Osteoblast (primary cell): ENCODE measurements around the gene ADARB1. TPM values are rescaled to one million over a fixed set of nuclear protein-coding genes. Genes with fewer than 3 reads are reported as not detected.
A peak's percentile ranks its signal among the peaks of the same experiment; 100 is the strongest.

Experiments used
- DNase-seq: peaks from one replicate; pipeline ENCODE4 v3.0.0; 2011; ENCODE audit warnings: low spot score, mixed read lengths; ENCODE audit not compliant: insufficient read length; ENCODE audit errors: missing footprints
- H2AFZ ChIP-seq: 2 replicates; pipeline ENCODE4 v1.6.0; 2011; ENCODE audit warnings: mild to moderate bottlenecking, low read length
- H3K27ac ChIP-seq: 2 replicates; pipeline ENCODE4 v1.5.1; 2011; ENCODE audit warnings: mild to moderate bottlenecking, low read depth, low read length, moderate library complexity
- H3K27me3 ChIP-seq: 2 replicates; pipeline ENCODE4 v1.6.0; 2012; ENCODE audit warnings: mild to moderate bottlenecking, control low read depth, inconsistent platforms, low read length, moderate library complexity; ENCODE audit not compliant: insufficient read depth
- H3K36me3 ChIP-seq: 2 replicates; pipeline ENCODE4 v1.5.1; 2011; ENCODE audit warnings: mild to moderate bottlenecking, low read length, control low read depth, moderate library complexity; ENCODE audit not compliant: insufficient read depth
- H3K4me1 ChIP-seq: 2 replicates; pipeline ENCODE4 v1.5.1; 2011; ENCODE audit warnings: mild to moderate bottlenecking, low read length, control low read depth, moderate library complexity; ENCODE audit not compliant: insufficient read depth
- H3K4me2 ChIP-seq: 2 replicates; pipeline ENCODE4 v1.6.0; 2011; ENCODE audit warnings: mild to moderate bottlenecking, low read length; ENCODE audit not compliant: insufficient read depth
- H3K4me3 ChIP-seq: fragments of 200-600 bp; sonication (generic); 3 replicates; pipeline ENCODE4 v1.5.1; 2012; ENCODE audit warnings: mild to moderate bottlenecking, low read length, inconsistent platforms; ENCODE audit not compliant: insufficient read depth
- H3K79me2 ChIP-seq: 2 replicates; pipeline ENCODE4 v1.6.0; 2012; ENCODE audit warnings: mild to moderate bottlenecking, low read length, control low read depth, inconsistent platforms; ENCODE audit not compliant: insufficient read depth
- H3K9me3 ChIP-seq: 2 replicates; pipeline ENCODE4 v1.5.1; 2011; ENCODE audit warnings: low read depth, low read length, control low read depth
- H4K20me1 ChIP-seq: 2 replicates; pipeline ENCODE4 v1.6.0; 2012; ENCODE audit warnings: mild to moderate bottlenecking, low read length, control low read depth; ENCODE audit not compliant: insufficient read depth
- CTCF ChIP-seq: IDR thresholded peaks from 2 replicates; pipeline ENCODE4 v1.5.1; 2011; ENCODE audit warnings: mild to moderate bottlenecking, low read depth, low read length, moderate library complexity; ENCODE audit errors: extremely low read depth
- total RNA-seq: library from RNA; depleted of rRNA; stranded (reverse); fragments of >200 nt; gene quantifications from 2 replicates; pipeline ENCODE4 v1.2.3, GENCODE V29; 2012

ADARB1 gene
- total RNA-seq, 1 donor: 19.5 TPM

- no peaks in the 10 kb centered on the region for H4K20me1 ChIP-seq
- H3K79me2 ChIP-seq: no peaks in the 10 kb centered on the region
- peaks cover 3% of the 10 kb centered on the region for H3K27me3 ChIP-seq
- no peak for TF ChIP-seq CTCF
- H3K4me1 ChIP-seq: peaks cover 15% of the 10 kb centered on the region
- no peak overlapping the region for H2AFZ ChIP-seq
- H3K27ac ChIP-seq: no peak overlapping the region
- H3K4me2 ChIP-seq: no peak overlapping the region
- no peaks in the 10 kb centered on the region for H3K36me3 ChIP-seq
- peaks cover 9% of the 10 kb centered on the region for H3K9me3 ChIP-seq
- H3K4me3 ChIP-seq: no peak overlapping the region
- peak; percentile 50 for DNase-seq
These were observed 34.1 kb upstream of the ADARB1 start for GRCh38 chr21:45040157-45040711.

GRCh38 chr21:45040739-45041138 is 33.6 kb upstream of the ADARB1 start:
- Histone ChIP-seq H3K36me3 (no peaks in the 10 kb centered on the region), H3K27me3 (peaks cover 6% of the 10 kb centered on the region), H3K4me3 (no peak overlapping the region), H3K27ac (peak overlapping the region; percentile 78), H4K20me1 (no peaks in the 10 kb centered on the region), H2AFZ (no peak overlapping the region), H3K9me3 (peaks cover 9% of the 10 kb centered on the region), H3K79me2 (no peaks in the 10 kb centered on the region), H3K4me1 (peaks cover 15% of the 10 kb centered on the region), H3K4me2 (peak overlapping the region; percentile 62)
- DNase-seq: peak; percentile 41
- TF ChIP-seq CTCF: no peak

- peak overlapping the region; percentile 62 for H3K4me2 ChIP-seq
- H3K4me1 ChIP-seq: peaks cover 15% of the 10 kb centered on the region
- no peaks in the 10 kb centered on the region for H3K36me3 ChIP-seq
- H3K27me3 ChIP-seq: peaks cover 6% of the 10 kb centered on the region
- H3K79me2 ChIP-seq: no peaks in the 10 kb centered on the region
- peak overlapping the region; percentile 61 for H2AFZ ChIP-seq
- H3K27ac ChIP-seq: peak overlapping the region; percentile 78
- TF ChIP-seq CTCF: no peak
- H4K20me1 ChIP-seq: no peaks in the 10 kb centered on the region
- DNase-seq: peak; percentile 90
- H3K9me3 ChIP-seq: peaks cover 9% of the 10 kb centered on the region
- H3K4me3 ChIP-seq: peak overlapping the region; percentile 53
These were observed 33.0 kb upstream of the ADARB1 start for GRCh38 chr21:45041351-45041805.

- Histone ChIP-seq H3K79me2 (no peaks in the 10 kb centered on the region), H3K36me3 (no peaks in the 10 kb centered on the region), H3K9me3 (peaks cover 4% of the 10 kb centered on the region), H3K27me3 (peaks cover 6% of the 10 kb centered on the region), H3K27ac (peak overlapping the region; percentile 78), H3K4me2 (peak overlapping the region; percentile 62), H3K4me1 (peaks cover 15% of the 10 kb centered on the region), H3K4me3 (peak overlapping the region; percentile 53), H4K20me1 (no peaks in the 10 kb centered on the region), H2AFZ (no peak overlapping the region)
- DNase-seq: no peak
- TF ChIP-seq CTCF: no peak
These were observed 32.3 kb upstream of the ADARB1 start for GRCh38 chr21:45041984-45042663.
